Measurements from ENCODE around the gene CLDN18. TPM values are rescaled to one million over a fixed set of nuclear protein-coding genes. Genes with fewer than 3 reads are reported as not detected.

Gene CLDN18
- total RNA-seq, 1 experiment from 2014 or later, result 0.13 TPM

DNA sequence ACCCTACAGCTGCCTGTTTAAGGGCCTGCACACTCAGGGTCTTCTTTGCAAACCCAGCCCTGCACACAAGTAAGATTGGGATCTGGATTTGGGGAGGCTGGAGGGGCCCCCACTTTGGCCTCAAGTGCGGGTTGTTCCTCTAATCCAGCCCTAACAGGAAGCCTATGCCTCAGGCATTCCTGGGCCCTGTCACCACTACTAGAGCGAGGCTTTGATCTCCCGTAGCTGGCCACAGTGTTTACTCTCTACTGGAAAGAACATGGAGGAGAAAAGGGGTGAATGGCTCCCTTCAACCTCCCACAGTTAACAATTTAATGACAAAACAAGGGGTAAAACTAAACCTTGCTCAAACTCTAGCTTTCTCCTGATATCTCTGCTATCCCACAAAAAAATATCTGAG is 57.0 kb downstream of the CLDN18 start (continued):
- TF ChIP-seq, protein P1, sequence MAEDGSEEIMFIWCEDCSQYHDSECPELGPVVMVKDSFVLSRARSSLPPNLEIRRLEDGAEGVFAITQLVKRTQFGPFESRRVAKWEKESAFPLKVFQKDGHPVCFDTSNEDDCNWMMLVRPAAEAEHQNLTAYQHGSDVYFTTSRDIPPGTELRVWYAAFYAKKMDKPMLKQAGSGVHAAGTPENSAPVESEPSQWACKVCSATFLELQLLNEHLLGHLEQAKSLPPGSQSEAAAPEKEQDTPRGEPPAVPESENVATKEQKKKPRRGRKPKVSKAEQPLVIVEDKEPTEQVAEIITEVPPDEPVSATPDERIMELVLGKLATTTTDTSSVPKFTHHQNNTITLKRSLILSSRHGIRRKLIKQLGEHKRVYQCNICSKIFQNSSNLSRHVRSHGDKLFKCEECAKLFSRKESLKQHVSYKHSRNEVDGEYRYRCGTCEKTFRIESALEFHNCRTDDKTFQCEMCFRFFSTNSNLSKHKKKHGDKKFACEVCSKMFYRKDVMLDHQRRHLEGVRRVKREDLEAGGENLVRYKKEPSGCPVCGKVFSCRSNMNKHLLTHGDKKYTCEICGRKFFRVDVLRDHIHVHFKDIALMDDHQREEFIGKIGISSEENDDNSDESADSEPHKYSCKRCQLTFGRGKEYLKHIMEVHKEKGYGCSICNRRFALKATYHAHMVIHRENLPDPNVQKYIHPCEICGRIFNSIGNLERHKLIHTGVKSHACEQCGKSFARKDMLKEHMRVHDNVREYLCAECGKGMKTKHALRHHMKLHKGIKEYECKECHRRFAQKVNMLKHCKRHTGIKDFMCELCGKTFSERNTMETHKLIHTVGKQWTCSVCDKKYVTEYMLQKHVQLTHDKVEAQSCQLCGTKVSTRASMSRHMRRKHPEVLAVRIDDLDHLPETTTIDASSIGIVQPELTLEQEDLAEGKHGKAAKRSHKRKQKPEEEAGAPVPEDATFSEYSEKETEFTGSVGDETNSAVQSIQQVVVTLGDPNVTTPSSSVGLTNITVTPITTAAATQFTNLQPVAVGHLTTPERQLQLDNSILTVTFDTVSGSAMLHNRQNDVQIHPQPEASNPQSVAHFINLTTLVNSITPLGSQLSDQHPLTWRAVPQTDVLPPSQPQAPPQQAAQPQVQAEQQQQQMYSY (CRISPR knock-in tag; IDR thresholded peaks at IDR 0.05), result no peak
- no peak for TF ChIP-seq NR3C1 (CRISPR knock-in tag; conservative IDR thresholded peaks at IDR 0.05; ENCODE audit: low read depth)
- no peak for TF ChIP-seq CBFB (CRISPR knock-in tag; IDR thresholded peaks at IDR 0.05; ENCODE audit: low read depth)
- TF ChIP-seq USF2 (CRISPR knock-in tag; IDR thresholded peaks at IDR 0.05), result no peak
- no peak for TF ChIP-seq E2F5 (CRISPR knock-in tag; IDR thresholded peaks at IDR 0.05)
- TF ChIP-seq, protein P2, sequence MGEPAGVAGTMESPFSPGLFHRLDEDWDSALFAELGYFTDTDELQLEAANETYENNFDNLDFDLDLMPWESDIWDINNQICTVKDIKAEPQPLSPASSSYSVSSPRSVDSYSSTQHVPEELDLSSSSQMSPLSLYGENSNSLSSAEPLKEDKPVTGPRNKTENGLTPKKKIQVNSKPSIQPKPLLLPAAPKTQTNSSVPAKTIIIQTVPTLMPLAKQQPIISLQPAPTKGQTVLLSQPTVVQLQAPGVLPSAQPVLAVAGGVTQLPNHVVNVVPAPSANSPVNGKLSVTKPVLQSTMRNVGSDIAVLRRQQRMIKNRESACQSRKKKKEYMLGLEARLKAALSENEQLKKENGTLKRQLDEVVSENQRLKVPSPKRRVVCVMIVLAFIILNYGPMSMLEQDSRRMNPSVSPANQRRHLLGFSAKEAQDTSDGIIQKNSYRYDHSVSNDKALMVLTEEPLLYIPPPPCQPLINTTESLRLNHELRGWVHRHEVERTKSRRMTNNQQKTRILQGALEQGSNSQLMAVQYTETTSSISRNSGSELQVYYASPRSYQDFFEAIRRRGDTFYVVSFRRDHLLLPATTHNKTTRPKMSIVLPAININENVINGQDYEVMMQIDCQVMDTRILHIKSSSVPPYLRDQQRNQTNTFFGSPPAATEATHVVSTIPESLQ (CRISPR knock-in tag; IDR thresholded peaks at IDR 0.05), result no peak
- no peak for TF ChIP-seq ZNF232 (CRISPR knock-in tag; IDR thresholded peaks at IDR 0.05)
- TF ChIP-seq, protein P3, sequence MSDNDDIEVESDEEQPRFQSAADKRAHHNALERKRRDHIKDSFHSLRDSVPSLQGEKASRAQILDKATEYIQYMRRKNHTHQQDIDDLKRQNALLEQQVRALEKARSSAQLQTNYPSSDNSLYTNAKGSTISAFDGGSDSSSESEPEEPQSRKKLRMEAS (CRISPR knock-in tag; IDR thresholded peaks at IDR 0.05), result no peak
- no peak for TF ChIP-seq NFE2L1 (CRISPR knock-in tag; IDR thresholded peaks at IDR 0.05)
- TF ChIP-seq ESRRA (CRISPR knock-in tag; IDR thresholded peaks at IDR 0.05; ENCODE audit: borderline replicate concordance), result no peak
- TF ChIP-seq TEAD1 (CRISPR knock-in tag; IDR thresholded peaks at IDR 0.05), result no peak

- H3K9me3 Mint-ChIP-seq, result no peaks in the 10 kb centered on the region
- H3K4me3 Mint-ChIP-seq, result no peak overlapping the region
- H3K27ac Mint-ChIP-seq, result no peak overlapping the region
- peaks cover 6% of the 10 kb centered on the region for H3K36me3 Mint-ChIP-seq
- no peak for ATAC-seq
- no peak for DNase-seq (ENCODE audit: low spot score)
- H3K27me3 Mint-ChIP-seq (ENCODE audit: low read depth), result no peaks in the 10 kb centered on the region
- ChIA-PET CTCF (interaction anchor here (2.4 kb wide), 1 partner anchor 51 kb away, joined by 11 read pairs; no protein-coding TSS in a partner anchor), POLR2A (no interaction called here)
- H3K4me1 Mint-ChIP-seq, result peaks cover 13% of the 10 kb centered on the region
- no peak for TF ChIP-seq CREB1 (CRISPR knock-in tag; IDR thresholded peaks at IDR 0.05)
- no peak for TF ChIP-seq SMAD3 (CRISPR knock-in tag; IDR thresholded peaks at IDR 0.05; ENCODE audit: borderline replicate concordance)
- TF ChIP-seq, protein P4, sequence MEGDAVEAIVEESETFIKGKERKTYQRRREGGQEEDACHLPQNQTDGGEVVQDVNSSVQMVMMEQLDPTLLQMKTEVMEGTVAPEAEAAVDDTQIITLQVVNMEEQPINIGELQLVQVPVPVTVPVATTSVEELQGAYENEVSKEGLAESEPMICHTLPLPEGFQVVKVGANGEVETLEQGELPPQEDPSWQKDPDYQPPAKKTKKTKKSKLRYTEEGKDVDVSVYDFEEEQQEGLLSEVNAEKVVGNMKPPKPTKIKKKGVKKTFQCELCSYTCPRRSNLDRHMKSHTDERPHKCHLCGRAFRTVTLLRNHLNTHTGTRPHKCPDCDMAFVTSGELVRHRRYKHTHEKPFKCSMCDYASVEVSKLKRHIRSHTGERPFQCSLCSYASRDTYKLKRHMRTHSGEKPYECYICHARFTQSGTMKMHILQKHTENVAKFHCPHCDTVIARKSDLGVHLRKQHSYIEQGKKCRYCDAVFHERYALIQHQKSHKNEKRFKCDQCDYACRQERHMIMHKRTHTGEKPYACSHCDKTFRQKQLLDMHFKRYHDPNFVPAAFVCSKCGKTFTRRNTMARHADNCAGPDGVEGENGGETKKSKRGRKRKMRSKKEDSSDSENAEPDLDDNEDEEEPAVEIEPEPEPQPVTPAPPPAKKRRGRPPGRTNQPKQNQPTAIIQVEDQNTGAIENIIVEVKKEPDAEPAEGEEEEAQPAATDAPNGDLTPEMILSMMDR (IDR thresholded peaks at IDR 0.05), result no peak
- TF ChIP-seq ZNF232 (CRISPR knock-in tag; IDR thresholded peaks at IDR 0.05), result no peak
- no peak for TF ChIP-seq MXD4 (CRISPR knock-in tag; IDR thresholded peaks at IDR 0.05; ENCODE audit: borderline replicate concordance)
- TF ChIP-seq MLX (CRISPR knock-in tag; IDR thresholded peaks at IDR 0.05), result no peak
- TF ChIP-seq ZNF532 (CRISPR knock-in tag; IDR thresholded peaks at IDR 0.05; ENCODE audit: borderline replicate concordance), result no peak
- TF ChIP-seq, protein P1 (CRISPR knock-in tag; IDR thresholded peaks at IDR 0.05), result no peak
Observed at GRCh38 chr3:138068046-138068445, 58.1 kb downstream of the CLDN18 start.
